Stimulated activated CD8-positive, alpha-beta memory T cell treated with anti-CD3 and anti-CD28 coated beads, Interleukin-15, amount 100 ng/mL, for 1 hour (primary cell): Measurements from ENCODE around the gene PIGS.

Experiments
- DNase-seq: peaks from one replicate; pipeline ENCODE4 v3.0.0-alpha.2; 2020; ENCODE audit warnings: low read depth

Gene PIGS

GRCh38 chr17:28506763-28507487 lies 64.4 kb downstream of the PIGS start:
- DNase-seq: no peak

- DNase-seq: no peak
Observed at GRCh38 chr17:28505986-28506665, 65.2 kb downstream of the PIGS start, which contains the start of gene FOXN1. Gene FOXN1 (plus strand): TSS chr17:28506348. CDS start chr17:28523970, 17,622 bp downstream.

- DNase-seq: no peak
Observed at GRCh38 chr17:28503420-28503819, 67.9 kb downstream of the PIGS start.
